ENCODE results near the gene TAF1A.

- TF ChIP-seq CTCF (IDR thresholded peaks at IDR 0.05; ENCODE audit: insufficient read depth, low read depth, low read length) (no peak), EZH2 (IDR thresholded peaks at IDR 0.05; ENCODE audit: insufficient read depth, low read length) (no peak)
These were observed 6.7 kb downstream of the TAF1A start for GRCh38 chr1:222583079-222583478.

Data from astrocyte (in vitro differentiated cells and primary cell).